ENCODE results near the gene SMAD9.

SMAD9 gene

DNA sequence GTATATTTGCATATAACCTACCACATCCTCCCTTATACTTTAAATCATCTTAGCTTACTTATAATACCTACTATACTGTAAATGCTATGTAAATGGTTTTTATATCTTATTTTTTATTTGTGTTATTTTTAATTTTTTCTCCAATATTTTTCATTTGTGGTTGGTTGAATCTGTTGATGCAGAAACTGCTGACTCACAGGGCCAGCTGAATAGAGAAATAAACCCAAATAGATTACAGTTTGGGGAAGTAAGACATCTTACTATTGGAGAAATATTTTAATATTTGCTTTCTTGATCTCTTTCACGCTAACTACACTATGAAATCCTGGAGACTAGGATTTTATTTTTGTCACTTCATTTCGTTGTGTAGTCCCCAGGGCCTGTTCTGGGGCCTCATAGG is 7.1 kb downstream of the SMAD9 start:
- no peak overlapping the region for H2BK120ac ChIP-seq (ENCODE audit: low read depth, low read length)
- WGBS, result no CpG with 5 or more reads among the region's 2 CpGs
- H2AFZ ChIP-seq (ENCODE audit: low read depth, low read length), result no peak overlapping the region
- H2BK12ac ChIP-seq (ENCODE audit: low read length in 2 of 2), result no peak overlapping the region
- no peak overlapping the region for H2AK5ac ChIP-seq (ENCODE audit: low read length, severe bottlenecking)
- H3K23ac ChIP-seq (ENCODE audit: low read length in 2 of 2), result no peak overlapping the region
- H3K36me3 ChIP-seq (ENCODE audit: control insufficient read depth in 1 of 2, insufficient read depth in 2 of 2, low read depth in 1 of 2, low read length in 2 of 2), result no peaks in the 10 kb centered on the region
- no peak overlapping the region for H3K14ac ChIP-seq (ENCODE audit: low read length in 2 of 2)
- no peak overlapping the region for H2BK15ac ChIP-seq (ENCODE audit: low read depth, poor library complexity, severe bottlenecking)
- H2BK5ac ChIP-seq (ENCODE audit: low read depth, low read length, poor library complexity, severe bottlenecking), result no peak overlapping the region
- no peak overlapping the region for H4K91ac ChIP-seq (ENCODE audit: low read length)
- H3K79me1 ChIP-seq (replicated peaks; ENCODE audit: low read length, poor library complexity, severe bottlenecking), result no peaks in the 10 kb centered on the region
- DNase-seq, result no peak
- no peaks in the 10 kb centered on the region for H3K4me1 ChIP-seq (ENCODE audit: control insufficient read depth, insufficient read depth, low read depth, low read length)
- H3K4me3 ChIP-seq (ENCODE audit: insufficient read depth in 1 of 2, low read depth in 1 of 2, low read length in 2 of 2), result no peak overlapping the region
- H3K27me3 ChIP-seq (ENCODE audit: control insufficient read depth in 1 of 2, insufficient read depth in 1 of 2, low read length in 2 of 2), result peaks cover 0 to 4% of the 10 kb centered on the region in 2 experiments
- no peak overlapping the region for H3K27ac ChIP-seq (ENCODE audit: low read length, poor library complexity, severe bottlenecking)
- H3K9me3 ChIP-seq (ENCODE audit: control insufficient read depth, low read length), result no peaks in the 10 kb centered on the region
- no peak overlapping the region for H4K8ac ChIP-seq (ENCODE audit: low read length)
- H3K4ac ChIP-seq (ENCODE audit: low read depth in 1 of 2, low read length in 2 of 2), result no peak overlapping the region
- no peak overlapping the region for H3K4me2 ChIP-seq (ENCODE audit: low read length, poor library complexity, severe bottlenecking)
- no peak overlapping the region for H3K18ac ChIP-seq (ENCODE audit: low read depth in 1 of 2, low read length in 2 of 2)
- H3K9ac ChIP-seq (ENCODE audit: low read length), result no peak overlapping the region

DNA sequence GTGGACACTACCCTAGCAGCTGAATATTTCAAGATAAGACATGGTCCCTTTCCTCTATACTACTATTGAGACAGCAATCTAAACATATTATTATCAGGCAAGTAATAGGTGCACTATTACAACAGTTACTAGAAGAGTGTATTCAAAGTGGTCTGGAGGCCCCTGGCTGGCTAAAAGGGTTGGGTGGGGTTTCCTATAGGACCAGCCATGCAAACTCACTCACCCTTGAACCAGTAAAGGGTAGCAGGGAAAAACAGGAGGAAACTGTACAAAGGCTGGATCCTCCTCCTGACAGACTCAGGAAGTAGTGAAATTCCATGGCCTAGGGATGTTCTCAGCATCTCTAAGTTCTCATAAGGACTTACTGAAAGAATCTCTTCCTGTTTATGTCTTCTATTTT is 7.7 kb downstream of the SMAD9 start:
- H3K27me3 ChIP-seq (ENCODE audit: control insufficient read depth in 1 of 2, insufficient read depth in 1 of 2, low read length in 2 of 2), result peaks cover 0 to 4% of the 10 kb centered on the region in 2 experiments
- H3K79me1 ChIP-seq (replicated peaks; ENCODE audit: low read length, poor library complexity, severe bottlenecking), result no peaks in the 10 kb centered on the region
- no peak overlapping the region for H2BK12ac ChIP-seq (ENCODE audit: low read length in 2 of 2)
- no peaks in the 10 kb centered on the region for H3K36me3 ChIP-seq (ENCODE audit: control insufficient read depth in 1 of 2, insufficient read depth in 2 of 2, low read depth in 1 of 2, low read length in 2 of 2)
- H4K91ac ChIP-seq (ENCODE audit: low read length), result no peak overlapping the region
- H3K9me3 ChIP-seq (ENCODE audit: control insufficient read depth, low read length), result no peaks in the 10 kb centered on the region
- no peak for DNase-seq
- H3K4me2 ChIP-seq (ENCODE audit: low read length, poor library complexity, severe bottlenecking), result no peak overlapping the region
- H2AK5ac ChIP-seq (ENCODE audit: low read length, severe bottlenecking), result no peak overlapping the region
- H2BK5ac ChIP-seq (ENCODE audit: low read depth, low read length, poor library complexity, severe bottlenecking), result no peak overlapping the region
- H2AFZ ChIP-seq (ENCODE audit: low read depth, low read length), result no peak overlapping the region
- no peak overlapping the region for H3K4ac ChIP-seq (ENCODE audit: low read depth in 1 of 2, low read length in 2 of 2)
- no peak overlapping the region for H4K8ac ChIP-seq (ENCODE audit: low read length)
- H3K9ac ChIP-seq (ENCODE audit: low read length), result no peak overlapping the region
- H3K23ac ChIP-seq (ENCODE audit: low read length in 2 of 2), result no peak overlapping the region
- no peak overlapping the region for H2BK120ac ChIP-seq (ENCODE audit: low read depth, low read length)
- H3K18ac ChIP-seq (ENCODE audit: low read depth in 1 of 2, low read length in 2 of 2), result no peak overlapping the region
- no peak overlapping the region for H3K14ac ChIP-seq (ENCODE audit: low read length in 2 of 2)
- no peak overlapping the region for H2BK15ac ChIP-seq (ENCODE audit: low read depth, poor library complexity, severe bottlenecking)
- no peak overlapping the region for H3K27ac ChIP-seq (ENCODE audit: low read length, poor library complexity, severe bottlenecking)
- H3K4me1 ChIP-seq (ENCODE audit: control insufficient read depth, insufficient read depth, low read depth, low read length), result no peaks in the 10 kb centered on the region
- no peak overlapping the region for H3K4me3 ChIP-seq (ENCODE audit: insufficient read depth in 1 of 2, low read depth in 1 of 2, low read length in 2 of 2)

DNA sequence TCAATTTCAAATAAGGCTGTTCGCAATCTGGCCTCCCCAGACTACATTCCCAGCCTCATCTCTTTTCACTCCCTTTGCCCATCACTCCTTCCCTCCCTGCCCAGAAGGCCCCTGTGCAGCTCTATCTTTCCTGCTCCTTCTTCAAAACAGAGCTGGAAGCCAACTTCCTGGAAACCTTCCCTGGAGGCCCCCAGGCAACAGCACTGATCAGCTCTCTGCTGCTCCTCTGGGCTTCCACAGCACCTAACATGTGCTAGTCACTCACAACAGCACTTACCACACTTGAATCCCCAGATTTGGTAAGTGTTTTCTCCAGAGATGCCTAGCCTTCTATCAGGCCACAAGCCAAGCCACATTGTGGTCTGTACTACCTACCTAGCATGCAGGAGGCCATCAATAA is 9.5 kb downstream of the SMAD9 start:
- no peak overlapping the region for H4K8ac ChIP-seq (ENCODE audit: low read length)
- WGBS, result 96% methylated on average over 1 of the region's 1 CpG
- no peaks in the 10 kb centered on the region for H3K9me3 ChIP-seq (ENCODE audit: control insufficient read depth, low read length)
- no peak overlapping the region for H4K91ac ChIP-seq (ENCODE audit: low read length)
- H3K4me1 ChIP-seq (ENCODE audit: control insufficient read depth, insufficient read depth, low read depth, low read length), result no peaks in the 10 kb centered on the region
- H3K14ac ChIP-seq (ENCODE audit: low read length in 2 of 2), result no peak overlapping the region
- H3K36me3 ChIP-seq (ENCODE audit: control insufficient read depth in 1 of 2, insufficient read depth in 2 of 2, low read depth in 1 of 2, low read length in 2 of 2), result no peaks in the 10 kb centered on the region
- no peak overlapping the region for H2BK5ac ChIP-seq (ENCODE audit: low read depth, low read length, poor library complexity, severe bottlenecking)
- DNase-seq, result no peak
- no peaks in the 10 kb centered on the region for H3K79me1 ChIP-seq (replicated peaks; ENCODE audit: low read length, poor library complexity, severe bottlenecking)
- no peak overlapping the region for H3K4me2 ChIP-seq (ENCODE audit: low read length, poor library complexity, severe bottlenecking)
- H3K18ac ChIP-seq (ENCODE audit: low read depth in 1 of 2, low read length in 2 of 2), result no peak overlapping the region
- no peak overlapping the region for H3K9ac ChIP-seq (ENCODE audit: low read length)
- H2BK15ac ChIP-seq (ENCODE audit: low read depth, poor library complexity, severe bottlenecking), result no peak overlapping the region
- no peak overlapping the region for H3K23ac ChIP-seq (ENCODE audit: low read length in 2 of 2)
- no peak overlapping the region for H2BK12ac ChIP-seq (ENCODE audit: low read length in 2 of 2)
- no peak overlapping the region for H2BK120ac ChIP-seq (ENCODE audit: low read depth, low read length)
- no peak overlapping the region for H2AFZ ChIP-seq (ENCODE audit: low read depth, low read length)
- no peak overlapping the region for H3K27ac ChIP-seq (ENCODE audit: low read length, poor library complexity, severe bottlenecking)
- no peak overlapping the region for H2AK5ac ChIP-seq (ENCODE audit: low read length, severe bottlenecking)
- H3K4ac ChIP-seq (ENCODE audit: low read depth in 1 of 2, low read length in 2 of 2), result no peak overlapping the region
- no peaks in the 10 kb centered on the region for H3K27me3 ChIP-seq (ENCODE audit: control insufficient read depth in 1 of 2, insufficient read depth in 1 of 2, low read length in 2 of 2)
- H3K4me3 ChIP-seq (ENCODE audit: insufficient read depth in 1 of 2, low read depth in 1 of 2, low read length in 2 of 2), result no peak overlapping the region

DNA sequence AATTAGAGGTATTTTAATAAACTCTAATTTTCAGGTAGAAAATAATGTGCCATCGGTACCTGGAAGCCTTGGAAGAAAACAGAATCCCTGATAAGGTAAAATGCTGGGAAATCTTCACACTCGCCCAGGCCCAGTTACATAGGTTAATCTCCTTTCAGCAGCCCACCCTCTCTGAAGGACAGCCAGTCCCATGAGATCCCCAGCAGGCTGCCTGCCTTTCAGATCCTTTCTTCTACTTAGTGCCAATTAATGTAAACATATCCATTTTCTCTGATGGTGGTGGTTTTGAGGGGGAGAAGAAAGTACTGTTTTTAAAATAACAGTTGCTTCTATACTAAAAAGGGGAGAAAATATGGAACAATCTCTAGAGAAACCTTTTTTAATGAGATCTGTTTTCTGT is 12.2 kb downstream of the SMAD9 start:
- no peaks in the 10 kb centered on the region for H3K36me3 ChIP-seq (ENCODE audit: control insufficient read depth in 1 of 2, insufficient read depth in 2 of 2, low read depth in 1 of 2, low read length in 2 of 2)
- no peak overlapping the region for H3K14ac ChIP-seq (ENCODE audit: low read length in 2 of 2)
- no peaks in the 10 kb centered on the region for H3K4me1 ChIP-seq (ENCODE audit: control insufficient read depth, insufficient read depth, low read depth, low read length)
- H3K9me3 ChIP-seq (ENCODE audit: control insufficient read depth, low read length), result no peaks in the 10 kb centered on the region
- H2BK12ac ChIP-seq (ENCODE audit: low read length in 2 of 2), result no peak overlapping the region
- H2AK5ac ChIP-seq (ENCODE audit: low read length, severe bottlenecking), result no peak overlapping the region
- no peak overlapping the region for H3K27ac ChIP-seq (ENCODE audit: low read length, poor library complexity, severe bottlenecking)
- no peak overlapping the region for H3K4ac ChIP-seq (ENCODE audit: low read depth in 1 of 2, low read length in 2 of 2)
- H3K18ac ChIP-seq (ENCODE audit: low read depth in 1 of 2, low read length in 2 of 2), result no peak overlapping the region
- no peak overlapping the region for H4K91ac ChIP-seq (ENCODE audit: low read length)
- H3K9ac ChIP-seq (ENCODE audit: low read length), result no peak overlapping the region
- no peaks in the 10 kb centered on the region for H3K27me3 ChIP-seq (ENCODE audit: control insufficient read depth in 1 of 2, insufficient read depth in 1 of 2, low read length in 2 of 2)
- H2BK5ac ChIP-seq (ENCODE audit: low read depth, low read length, poor library complexity, severe bottlenecking), result no peak overlapping the region
- no peak overlapping the region for H2AFZ ChIP-seq (ENCODE audit: low read depth, low read length)
- WGBS, result 72% methylated on average over 2 of the region's 2 CpGs
- no peak overlapping the region for H3K23ac ChIP-seq (ENCODE audit: low read length in 2 of 2)
- H2BK15ac ChIP-seq (ENCODE audit: low read depth, poor library complexity, severe bottlenecking), result no peak overlapping the region
- no peak overlapping the region for H3K4me2 ChIP-seq (ENCODE audit: low read length, poor library complexity, severe bottlenecking)
- H3K79me1 ChIP-seq (replicated peaks; ENCODE audit: low read length, poor library complexity, severe bottlenecking), result no peaks in the 10 kb centered on the region
- no peak overlapping the region for H4K8ac ChIP-seq (ENCODE audit: low read length)
- no peak overlapping the region for H2BK120ac ChIP-seq (ENCODE audit: low read depth, low read length)
- no peak overlapping the region for H3K4me3 ChIP-seq (ENCODE audit: insufficient read depth in 1 of 2, low read depth in 1 of 2, low read length in 2 of 2)
- DNase-seq, result no peak
